HG02943 (cell line): ENCODE data around the gene MAP2K7.
"Not testable (repeated sequence)": the region's sequence is repeated elsewhere in the genome, so short reads cannot be mapped to it uniquely, and the experiment has no call there.

Experiments used
- ATAC-seq: cut with Tn5 transposase; IDR thresholded peaks from one replicate; pipeline ENCODE4 v1.9.1; 2021; ENCODE audit warnings: mild to moderate bottlenecking, low read depth, moderate library complexity; ENCODE audit not compliant: unreplicated experiment

The MAP2K7 gene

DNA sequence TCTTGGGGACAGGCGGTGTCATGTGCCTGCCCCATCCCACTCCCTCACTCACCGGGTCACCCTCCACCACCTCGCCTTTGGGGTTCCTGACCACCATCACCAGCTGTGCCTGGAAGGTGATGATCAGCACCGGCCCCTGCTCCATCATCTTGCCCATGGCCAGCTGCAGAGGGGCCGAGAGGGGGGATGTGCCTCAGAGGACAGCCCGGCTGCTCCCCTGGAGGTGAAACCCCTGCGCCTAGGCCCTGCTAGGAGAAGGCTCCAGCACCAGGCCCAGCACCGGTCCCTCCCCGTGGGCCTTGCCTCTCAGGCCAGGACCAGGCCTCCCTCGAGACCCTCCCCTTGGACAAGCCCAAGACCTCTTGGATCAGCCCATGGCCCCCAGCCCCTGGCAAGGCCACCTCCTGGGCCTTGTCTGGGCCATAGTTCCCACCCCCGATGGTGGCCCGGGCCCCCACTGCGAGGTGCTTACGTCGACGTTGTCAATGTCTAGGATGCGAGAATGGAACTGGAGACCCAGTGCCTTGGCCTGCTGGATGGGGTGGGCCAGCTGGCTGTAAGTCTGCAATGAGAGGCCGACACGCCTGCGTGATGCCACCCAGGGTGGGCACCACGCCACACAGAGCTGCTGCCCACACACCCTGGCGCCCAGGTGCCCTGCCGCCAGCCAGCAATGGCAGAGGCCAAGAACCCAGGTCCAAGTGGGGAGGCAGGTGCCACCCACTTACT, 24.1 kb downstream of the MAP2K7 start:
- ATAC-seq = no peak

DNA sequence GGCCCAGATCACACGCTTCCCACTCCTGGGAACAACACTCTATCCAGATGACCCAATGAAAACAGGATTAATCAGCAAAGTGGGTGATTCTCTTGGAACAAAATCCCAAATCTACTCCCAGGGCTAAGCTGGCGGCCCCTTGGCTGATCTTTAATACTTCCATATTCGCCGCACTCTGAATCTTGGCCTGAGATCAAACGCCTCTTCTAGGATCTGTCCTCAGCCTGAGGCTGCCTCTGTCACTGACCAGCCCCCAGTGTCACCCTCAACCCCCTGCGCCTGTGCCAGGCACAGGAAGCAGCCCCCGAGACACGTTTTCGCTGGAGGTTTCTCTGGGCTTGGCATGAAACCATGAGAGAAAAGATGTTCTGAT, 24.6 kb downstream of the MAP2K7 start:
- ATAC-seq = no peak

DNA sequence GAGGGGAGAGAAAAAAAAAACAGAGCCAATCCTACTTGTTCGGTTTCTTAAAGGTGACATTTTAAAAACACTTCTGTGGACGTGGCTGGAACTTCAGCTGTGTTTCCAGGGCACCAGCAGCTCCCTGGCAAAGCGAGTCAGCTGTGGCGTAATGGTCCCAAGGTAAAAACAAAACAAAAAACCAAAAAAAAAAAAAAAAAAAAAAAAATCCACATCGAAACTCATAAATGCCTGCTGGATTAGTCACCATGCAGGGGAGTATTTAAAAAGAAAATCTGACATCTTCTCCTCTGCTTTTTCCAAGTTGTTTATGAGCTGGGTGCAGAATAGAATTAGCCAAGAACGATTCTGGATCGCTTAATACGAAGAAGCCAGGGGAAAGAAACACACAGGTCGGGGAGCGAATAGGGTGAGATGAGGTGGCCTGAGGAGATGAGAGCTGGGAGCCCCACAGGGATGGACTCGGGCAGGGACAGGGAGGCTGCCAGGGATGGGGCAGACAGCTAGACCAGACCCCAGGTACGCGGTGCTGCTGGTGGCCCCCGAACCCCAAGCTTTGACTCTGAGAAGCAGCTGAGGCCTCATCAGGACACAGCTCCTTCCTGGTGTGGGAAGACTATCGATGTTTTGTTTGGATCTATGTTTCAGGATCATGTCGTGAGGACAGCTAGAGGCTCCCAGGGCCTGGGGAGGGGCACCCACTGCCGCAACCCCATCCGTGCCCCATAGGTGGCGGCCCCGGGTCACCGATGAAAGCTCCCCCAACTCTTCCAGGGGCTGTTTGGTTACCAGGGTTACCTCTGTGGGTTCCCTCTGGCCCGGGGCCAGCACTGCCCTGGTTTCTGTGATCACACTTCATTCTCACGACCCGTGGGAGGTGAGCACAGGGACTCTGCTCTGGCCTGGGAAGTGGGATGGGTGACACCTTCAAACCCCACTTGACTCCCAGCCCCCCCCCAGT, 25.3 kb downstream of the MAP2K7 start:
- ATAC-seq = no peak

DNA sequence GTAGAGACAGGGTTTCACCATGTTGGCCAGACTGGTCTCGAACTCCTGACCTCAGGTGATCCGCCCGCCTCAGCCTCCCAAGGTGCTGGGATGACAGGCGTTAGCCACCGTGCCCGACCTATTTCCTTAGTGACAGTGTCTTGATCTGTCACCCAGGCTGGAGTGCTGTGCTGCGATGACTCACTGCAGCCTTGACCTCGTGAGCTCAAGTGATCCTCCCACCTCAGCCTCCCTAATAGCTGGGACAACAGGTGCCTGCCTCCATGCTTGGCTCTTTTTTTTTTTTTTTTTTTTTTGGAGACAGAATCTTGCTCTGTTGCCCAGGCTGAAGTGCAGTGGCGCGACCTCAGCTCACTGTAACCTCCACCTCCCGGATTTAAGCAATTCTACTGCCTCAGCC, 26.4 kb downstream of the MAP2K7 start:
- not testable (repeated sequence) for ATAC-seq

DNA sequence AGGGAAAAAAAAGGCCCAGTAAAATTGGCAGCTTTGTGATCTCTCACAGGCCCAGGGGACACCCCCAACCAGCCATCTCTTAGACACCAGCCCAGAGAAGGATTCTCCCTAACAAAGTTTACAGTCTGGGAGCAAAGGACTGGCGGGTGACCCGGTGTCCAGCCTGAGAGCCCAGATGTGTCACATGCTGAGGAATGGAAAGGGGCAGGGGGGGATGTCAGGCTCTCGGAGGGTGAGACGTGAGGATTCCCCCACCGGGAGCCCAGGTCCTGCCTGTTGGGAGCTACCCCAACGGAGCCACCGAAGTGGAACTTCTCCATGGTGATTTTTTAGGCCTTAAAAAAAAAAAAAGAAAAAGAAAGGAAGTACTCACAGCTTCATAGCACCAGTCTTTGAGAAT, 27.1 kb downstream of the MAP2K7 start:
- ATAC-seq = no peak

DNA sequence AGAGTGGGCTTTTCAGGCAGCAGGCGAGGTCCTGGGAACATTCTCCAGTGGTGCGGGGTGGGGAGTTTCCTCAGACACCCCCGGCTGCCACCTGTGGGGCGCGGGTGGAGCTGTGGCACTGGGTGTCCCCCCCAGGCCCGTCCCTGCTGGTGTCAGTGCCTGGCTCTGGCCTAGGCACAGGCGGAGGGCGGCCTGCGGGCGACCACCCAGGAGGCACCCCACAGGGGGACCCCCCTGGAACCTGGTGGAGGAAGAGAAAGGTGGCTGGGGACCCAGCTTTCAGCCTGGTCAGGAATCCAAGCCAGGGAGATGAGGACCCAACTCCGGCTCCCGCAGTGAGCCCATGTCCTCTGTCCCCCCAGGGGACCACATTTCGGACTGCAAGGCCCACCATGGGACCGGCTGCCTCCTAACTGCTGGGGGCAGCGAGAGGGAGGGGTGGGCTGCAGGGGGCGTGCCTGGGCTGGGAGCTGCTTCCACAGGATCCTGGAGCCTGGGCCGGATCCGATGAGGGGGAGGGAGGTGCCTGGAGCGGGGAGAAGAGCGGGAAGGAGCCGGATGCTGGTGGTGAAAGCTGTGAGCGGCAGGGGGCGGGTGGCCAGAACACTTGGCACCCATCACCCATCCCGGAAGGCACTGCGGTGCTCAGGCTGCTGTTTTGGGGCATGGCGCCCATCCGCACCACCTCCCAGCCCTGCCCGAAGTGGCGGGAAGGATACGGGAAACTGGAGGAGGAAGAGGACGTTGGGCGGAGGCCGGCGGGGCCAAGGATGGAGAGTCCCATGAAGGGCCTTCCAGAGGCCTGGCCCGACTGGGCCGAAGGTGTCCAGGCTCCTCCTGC, 27.8 kb downstream of the MAP2K7 start:
- no peak for ATAC-seq

DNA sequence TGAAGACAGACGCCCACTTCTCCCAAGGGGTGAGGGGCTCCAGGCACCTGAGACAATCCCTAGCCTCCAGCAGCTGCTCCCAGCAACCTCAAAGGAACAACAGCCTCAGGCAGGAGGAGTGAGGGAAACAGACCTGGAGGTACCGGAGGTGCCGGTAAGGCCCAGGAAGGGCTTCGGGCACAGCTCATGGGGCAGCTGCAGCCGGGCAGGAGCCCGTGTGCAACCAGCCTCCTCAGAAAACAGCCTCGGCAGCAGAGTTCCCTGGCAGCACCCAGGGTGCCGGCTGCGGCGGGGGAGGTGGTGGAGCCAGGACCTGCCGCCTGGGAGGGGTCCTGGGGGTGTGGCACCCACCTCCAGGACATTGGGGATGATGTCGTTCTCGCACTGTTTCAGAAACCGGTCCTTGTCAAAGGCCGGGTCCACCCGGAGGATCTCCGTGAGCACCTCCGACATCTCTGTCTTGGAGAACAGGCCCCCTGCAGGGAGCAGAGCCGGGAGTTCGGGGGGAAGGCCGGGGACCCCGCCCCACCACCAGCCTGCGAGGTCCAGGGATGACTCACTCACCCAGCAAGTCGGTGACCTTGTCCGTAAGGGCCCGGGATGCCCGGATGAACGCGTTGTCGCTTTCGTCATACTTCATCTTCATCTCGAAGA, 28.7 kb downstream of the MAP2K7 start:
- no peak for ATAC-seq

DNA sequence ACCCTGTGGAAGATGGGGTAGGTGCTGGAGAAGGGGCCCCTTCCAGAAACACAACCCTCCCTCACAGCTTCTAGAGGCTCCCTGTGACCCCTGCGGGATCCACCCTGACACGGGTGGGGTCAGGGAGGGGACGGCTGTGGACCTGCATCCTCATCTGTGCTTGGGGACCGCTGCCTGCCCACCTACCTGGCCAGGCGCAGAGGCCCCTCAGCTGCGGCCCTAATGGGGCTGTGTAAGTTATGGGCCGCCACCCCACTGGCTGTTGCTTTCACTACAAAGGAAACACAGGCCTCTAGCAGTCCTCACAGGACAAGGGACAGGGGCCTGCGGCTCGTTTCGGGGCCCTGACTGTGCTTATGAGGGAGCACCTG, 29.2 kb downstream of the MAP2K7 start:
- ATAC-seq = no peak

DNA sequence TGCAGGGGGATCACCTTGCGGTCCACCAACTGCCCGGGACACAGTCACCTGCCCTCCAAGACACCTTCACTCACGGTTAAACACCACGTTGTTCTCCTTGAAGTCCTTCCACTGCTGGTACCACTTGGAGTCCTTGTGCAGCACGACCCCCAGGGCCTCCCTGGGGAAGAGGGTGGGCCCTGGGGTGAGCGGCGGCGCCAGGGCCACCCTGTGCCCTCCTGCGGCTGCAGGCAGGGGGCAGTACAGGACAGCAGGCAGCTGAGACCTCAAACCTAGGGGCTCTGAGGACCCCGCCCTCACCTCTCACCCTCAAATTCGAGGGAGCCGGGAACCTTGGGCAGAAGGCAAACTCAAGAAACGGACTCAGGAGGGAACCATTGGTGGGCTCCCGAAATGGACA, 29.7 kb downstream of the MAP2K7 start:
- no peak for ATAC-seq

DNA sequence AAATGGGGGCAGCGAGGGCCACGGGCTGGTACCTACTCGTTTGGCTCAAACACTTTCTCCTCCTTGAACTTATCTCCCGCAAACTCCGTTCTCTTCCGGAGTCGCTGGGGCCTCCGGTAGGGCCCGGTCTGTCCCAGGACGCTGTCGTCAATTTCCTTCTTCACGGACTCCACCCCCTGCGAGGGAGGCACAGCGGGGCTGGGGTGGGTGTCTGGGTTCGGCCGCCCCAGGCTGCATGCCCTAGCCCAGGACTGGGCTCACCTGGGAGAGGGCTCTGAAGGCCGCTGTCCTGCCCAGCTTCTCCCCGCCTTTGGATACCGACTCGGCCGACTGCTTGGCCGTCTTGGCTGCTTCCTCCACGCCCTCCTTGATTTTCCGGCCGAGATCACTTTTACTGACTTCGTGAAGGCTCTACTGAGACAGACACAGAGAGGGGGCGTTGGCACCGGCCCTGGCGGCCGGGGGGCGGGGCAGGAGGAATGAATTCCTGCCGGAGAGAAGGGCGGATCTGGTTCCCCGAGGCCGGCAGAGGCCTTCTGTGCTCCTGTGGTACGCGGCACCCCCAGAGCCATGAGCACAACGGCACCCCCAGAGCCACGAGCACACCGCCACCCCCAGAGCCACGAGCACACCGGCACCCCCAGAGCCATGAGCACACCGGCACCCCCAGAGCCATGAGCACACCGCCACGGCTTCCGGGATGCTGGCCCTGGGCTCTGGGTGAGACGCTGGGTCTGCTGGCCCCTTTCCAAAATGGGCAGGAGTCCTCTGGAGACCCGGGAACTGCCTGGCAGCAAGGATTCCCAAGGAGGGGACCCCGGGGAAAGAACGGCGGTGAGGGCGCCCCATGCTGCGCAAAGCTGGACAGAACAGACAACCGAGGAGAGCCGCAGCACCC, 30.4 kb downstream of the MAP2K7 start:
- no peak for ATAC-seq

DNA sequence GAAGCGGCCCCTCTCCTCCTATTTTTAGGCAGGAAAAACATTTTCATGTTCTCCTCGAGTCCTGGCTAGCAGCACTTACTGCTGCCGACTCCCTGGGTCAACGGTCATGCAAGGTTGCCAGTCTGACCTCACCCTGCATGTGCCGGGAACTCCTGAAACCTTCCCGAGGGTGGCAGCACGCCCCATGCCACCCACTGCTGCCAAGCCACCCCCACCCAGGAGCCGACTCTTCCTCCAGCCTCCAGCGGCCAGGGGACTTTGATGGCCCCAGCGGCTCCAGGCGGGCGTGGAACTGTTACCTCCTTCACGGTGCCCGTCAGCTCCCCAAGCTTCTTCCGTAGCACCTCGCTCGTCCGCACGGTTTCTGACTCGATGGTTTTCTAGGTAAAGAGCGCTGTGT, 31.1 kb downstream of the MAP2K7 start:
- ATAC-seq = no peak

DNA sequence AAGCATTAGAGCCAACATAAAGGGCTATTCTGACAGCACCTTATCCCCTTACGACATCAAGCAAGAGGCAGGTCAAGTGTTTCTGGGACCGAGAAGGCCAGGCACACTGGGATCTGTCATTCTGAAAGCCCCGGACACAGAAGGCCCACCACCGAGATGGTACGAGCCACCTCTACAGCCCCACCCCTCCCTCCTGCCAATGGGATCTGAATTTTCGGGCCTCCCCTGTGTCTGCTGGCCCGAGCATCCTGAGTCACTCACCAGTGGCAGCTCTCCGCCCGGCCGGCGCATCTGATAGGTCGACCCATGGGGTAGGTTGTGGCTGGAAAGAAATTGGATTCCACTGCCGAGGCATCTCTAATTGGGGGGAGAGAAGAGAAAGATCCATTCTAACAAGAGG, 37.2 kb downstream of the MAP2K7 start:
- ATAC-seq = no peak

DNA sequence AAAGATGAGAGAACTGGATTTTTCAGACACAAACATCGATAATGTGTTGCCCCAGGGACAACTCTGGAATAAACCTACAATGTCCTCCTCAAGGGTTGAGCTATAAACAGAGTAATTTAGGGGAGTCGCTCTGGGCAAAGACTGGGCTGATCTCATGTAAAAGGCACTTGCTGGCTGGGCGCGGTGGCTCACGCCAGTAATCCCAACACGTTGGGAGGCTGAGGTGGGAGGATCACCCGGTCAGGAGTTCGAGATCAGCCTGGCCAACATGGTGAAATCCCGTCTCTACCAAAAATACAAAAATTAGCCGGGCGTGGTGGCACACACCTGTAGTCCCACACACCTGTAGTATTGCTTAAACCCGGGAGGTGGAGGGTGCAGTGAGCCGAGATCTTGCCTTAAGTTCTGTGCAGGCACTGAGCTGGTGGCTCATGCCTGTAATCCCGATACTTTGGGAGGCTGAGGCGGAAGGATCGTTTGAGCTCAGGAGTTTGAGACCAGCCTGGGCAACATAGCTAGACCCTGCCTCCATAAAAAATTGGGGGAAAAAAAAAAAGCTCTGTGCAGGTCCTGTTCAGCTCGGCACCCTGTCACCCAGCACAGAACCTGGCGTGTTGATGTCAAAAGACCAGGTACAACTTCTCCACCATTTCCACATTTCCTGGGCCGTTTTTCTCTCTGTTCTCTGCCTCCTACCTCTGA, 38.4 kb downstream of the MAP2K7 start:
- ATAC-seq = no peak

DNA sequence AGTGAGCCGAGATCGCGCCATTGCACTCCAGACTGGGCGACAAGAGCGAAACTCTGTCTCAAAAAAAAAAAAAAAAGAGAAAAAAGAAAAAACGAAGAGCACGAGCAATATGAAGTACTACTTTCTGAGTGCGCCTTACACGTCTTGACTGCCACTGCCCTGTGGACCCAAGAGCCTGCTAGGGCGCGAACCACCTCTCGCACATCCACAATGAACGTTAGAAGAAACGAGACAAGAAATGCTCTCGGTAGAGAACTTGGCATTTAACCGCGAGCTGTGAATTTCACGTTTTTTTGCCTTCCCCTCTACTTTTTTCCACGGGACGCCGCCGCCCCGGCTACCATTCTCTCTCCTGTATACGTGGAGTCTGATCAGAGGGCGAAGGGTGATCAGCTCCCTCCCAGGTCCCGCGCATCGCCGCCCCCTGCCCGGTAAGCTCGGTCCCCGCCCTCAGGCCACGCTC, 39.3 kb downstream of the MAP2K7 start:
- no peak for ATAC-seq

DNA sequence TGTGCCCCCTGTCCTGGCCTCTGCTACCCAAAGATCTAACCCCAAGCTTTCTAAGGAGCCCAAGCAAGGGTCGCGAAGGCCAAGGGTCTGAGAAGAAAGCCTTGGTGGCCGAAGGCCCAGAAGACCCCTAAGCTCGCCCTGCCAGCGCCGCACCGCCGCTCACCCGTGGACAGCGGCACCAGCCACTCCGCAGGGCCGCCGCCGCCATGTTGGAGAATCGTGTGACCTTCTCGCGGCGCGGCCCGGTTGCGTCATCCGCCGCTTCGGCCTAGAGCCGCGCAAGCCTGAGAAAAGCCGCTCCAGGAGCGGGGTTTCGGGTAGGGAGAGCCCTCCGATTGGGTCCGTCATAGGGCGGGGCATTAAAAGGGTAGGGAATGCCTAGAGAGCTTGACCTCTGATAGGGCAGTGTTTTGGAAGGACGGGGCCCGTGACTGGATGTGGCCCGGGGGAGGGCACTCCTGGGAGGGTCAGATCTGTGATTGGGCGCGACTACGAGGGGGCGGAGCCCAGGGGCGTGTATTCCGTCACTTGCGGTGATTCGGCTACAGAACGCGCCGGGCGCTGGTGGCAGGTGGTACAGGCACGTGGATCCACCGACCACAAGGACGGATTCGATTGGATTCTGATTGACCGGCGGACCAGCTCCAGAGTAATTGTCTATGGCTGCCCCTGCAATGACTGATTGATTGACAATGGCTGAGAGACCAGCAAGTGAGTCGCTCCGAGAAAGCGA, 39.9 kb downstream of the MAP2K7 start, which contains the start of gene TIMM44:
TIMM44 (minus strand) TSS at position 223 of the 733 bp plus-strand sequence; CDS start at position 208, 15 bp downstream.
- ATAC-seq = peak; percentile 90

DNA sequence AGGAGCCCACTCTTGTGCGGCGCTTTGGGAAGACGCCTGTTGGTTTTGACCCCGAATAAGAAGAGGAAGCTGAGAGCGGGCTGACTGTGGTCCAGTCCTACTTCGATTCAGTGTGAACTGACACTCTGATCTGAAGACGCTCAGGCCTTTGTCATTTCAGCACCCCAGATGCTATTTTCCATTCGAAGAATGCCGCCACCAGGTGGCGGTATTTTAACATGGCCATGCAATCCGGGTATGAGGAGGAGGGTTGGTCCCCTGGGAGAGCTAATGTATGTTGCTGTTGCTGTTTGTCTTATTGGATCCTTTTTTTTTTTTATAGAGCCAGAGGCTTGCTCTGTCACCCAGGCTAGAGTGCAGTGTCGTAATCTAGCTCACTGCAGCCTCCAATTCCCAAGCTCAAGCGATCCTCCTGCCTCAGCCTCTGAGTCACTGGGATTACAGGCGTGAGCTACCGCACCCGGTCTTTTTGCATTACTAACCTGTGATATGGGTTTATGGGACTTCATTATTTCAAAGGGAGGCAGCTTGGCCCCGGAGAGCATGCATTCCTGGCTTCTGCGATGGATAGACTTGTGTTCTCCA, 40.6 kb downstream of the MAP2K7 start:
- peak; percentile 29 for ATAC-seq

DNA sequence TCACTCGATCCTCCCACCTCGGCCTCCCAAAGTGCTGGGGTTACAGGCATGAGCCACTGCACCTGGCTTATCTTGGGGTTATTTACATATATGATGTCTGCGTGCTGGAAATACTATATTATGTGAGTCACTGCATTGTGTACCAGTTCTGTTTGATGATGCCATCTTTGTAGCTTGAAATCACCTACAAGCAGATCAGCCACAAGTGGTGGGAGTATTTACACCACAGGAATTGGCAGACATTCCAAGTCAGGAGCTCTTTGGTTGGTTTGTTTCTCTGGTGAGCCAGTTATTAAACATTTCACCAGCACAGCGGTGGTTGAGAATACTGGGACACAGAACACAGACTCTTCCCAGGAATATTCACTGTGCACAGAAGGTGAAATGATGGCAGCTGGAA, 44.3 kb downstream of the MAP2K7 start:
- no peak for ATAC-seq

DNA sequence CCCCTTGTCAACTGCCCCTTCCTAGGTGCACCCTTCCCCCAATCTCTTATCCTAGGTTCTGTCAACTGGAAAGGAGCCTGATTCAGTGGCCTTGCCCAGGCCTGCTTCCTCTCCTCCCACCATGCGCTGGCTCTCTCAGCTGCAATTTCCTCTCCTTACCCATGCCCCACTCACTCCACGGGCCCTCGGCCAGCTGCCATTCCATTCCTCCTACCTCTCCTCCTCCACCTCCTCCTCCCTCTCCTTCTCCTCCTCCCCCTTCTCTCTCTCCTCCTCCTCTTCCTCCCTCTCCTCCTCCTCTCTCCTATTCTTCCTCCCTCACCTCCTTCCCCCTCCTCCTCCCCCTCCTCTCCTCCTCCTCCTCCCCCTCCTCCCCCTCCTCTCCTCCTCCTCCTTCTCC, 49.4 kb downstream of the MAP2K7 start:
- ATAC-seq = no peak
